K562 (cell line): ENCODE data around the gene PI4K2A. TPM values are rescaled to one million over a fixed set of nuclear protein-coding genes. Genes with fewer than 3 reads are reported as not detected.
A peak's percentile ranks its signal among the peaks of the same experiment; 100 is the strongest.

Experiments used
- ATAC-seq: fragments of 200-7000 bp; cut with Tn5 transposase; 3 replicates; pipeline ENCODE4 v1.9.1; 2020; ENCODE audit warnings: moderate library complexity
- BruUV-seq: library from RNA; stranded (reverse); fragments of 400-500 nt; replicated peaks from 2 replicates; lab custom pipeline; 2021; lab: Mats Ljungman, UMichigan
- CTCF ChIA-PET: fragments of 300-600 bp; formaldehyde crosslinking; extraction: SDS; loops from one replicate; lab custom pipeline; 2021; ENCODE audit warnings: low intra/inter-chr PET ratio; lab: Yijun Ruan, JAX
- POLR2A ChIA-PET: fragments of 300-600, 350-650 bp; sonication (Branson Sonifier 250); formaldehyde crosslinking; extraction: SDS; loops from one replicate; lab custom pipeline; 2021; ENCODE audit warnings: antibody characterized with exemption, inconsistent platforms; lab: Yijun Ruan, JAX
- DNase-seq, 4 experiments: peaks; one replicate each; pipeline versions ENCODE4 v3.0.0 to v3.0.0-alpha.2; 2011 to 2018; ENCODE audit warnings: low spot score in 3 of 4, mixed read lengths in 3 of 4; ENCODE audit errors: extremely low read depth in 1 of 4
- FAIRE-seq: peaks from 2 replicates; lab custom pipeline; 2011; peaks lifted over from hg19 to GRCh38; lab: Jason Lieb, UNC
- H2AFZ ChIP-seq: 2 replicates; pipeline ENCODE4 v1.6.0; 2011; ENCODE audit warnings: low read depth, low read length, control low read depth, inconsistent platforms
- H3K27ac ChIP-seq: fragments of 200-600 bp; 3 replicates; pipeline ENCODE4 v1.8.0; 2011; ENCODE audit warnings: low read depth, mild to moderate bottlenecking, control low read depth, inconsistent platforms, low read length, moderate library complexity, mixed read lengths; ENCODE audit errors: extremely low read depth
- H3K27me3 ChIP-seq, 2 experiments: fragments of 300-600 bp in 1 of 2; 2 replicates in 1 of 2; 3 replicates in 1 of 2; pipeline versions ENCODE4 v1.6.0 to v1.8.0; 2011; ENCODE audit warnings: inconsistent platforms in 2 of 2, low read length in 2 of 2, mild to moderate bottlenecking in 1 of 2, mixed read lengths in 1 of 2, moderate library complexity in 1 of 2; ENCODE audit not compliant: control insufficient read depth in 2 of 2, insufficient read depth in 2 of 2
- H3K36me3 ChIP-seq: fragments of 300-600 bp; 3 replicates; pipeline ENCODE4 v1.8.0; 2011; ENCODE audit warnings: mild to moderate bottlenecking, low read length, inconsistent platforms; ENCODE audit not compliant: control insufficient read depth, insufficient read depth
- H3K4me1 ChIP-seq, 2 experiments: fragments of 200-600 bp in 1 of 2; replicated peaks in 1 of 2; 2 replicates in 1 of 2; 3 replicates in 1 of 2; pipeline versions ENCODE4 v1.5.1 to v1.8.0; 2011; ENCODE audit warnings: inconsistent platforms in 2 of 2, low read length in 2 of 2, mild to moderate bottlenecking in 1 of 2, mixed read lengths in 1 of 2, moderate library complexity in 1 of 2; ENCODE audit not compliant: control insufficient read depth in 2 of 2, insufficient read depth in 2 of 2
- H3K4me2 ChIP-seq: 2 replicates; pipeline ENCODE4 v1.6.1; 2011; ENCODE audit warnings: low read length, control low read depth, inconsistent platforms, mixed read lengths; ENCODE audit not compliant: insufficient read depth
- H3K4me3 ChIP-seq: fragments of 200-600 bp; sonication (generic), shearing (Covaris generic); 2 replicates; pipeline ENCODE4 v1.5.1; 2016; ENCODE audit warnings: control low read depth, inconsistent platforms
- H3K79me2 ChIP-seq: fragments of 200-600 bp; 3 replicates; pipeline ENCODE4 v1.8.0; 2011; ENCODE audit warnings: low read length, inconsistent platforms; ENCODE audit not compliant: control insufficient read depth, insufficient read depth
- H3K9ac ChIP-seq, 2 experiments: 2 replicates each; pipeline versions ENCODE4 v1.6.0 to v1.6.1; 2011; ENCODE audit warnings: low read depth in 2 of 2, low read length in 2 of 2, control low read depth in 1 of 2, inconsistent platforms in 1 of 2, mild to moderate bottlenecking in 1 of 2, mixed read lengths in 1 of 2; ENCODE audit not compliant: insufficient read depth in 1 of 2
- H3K9me1 ChIP-seq: one replicate; pipeline ENCODE4 v1.6.0; 2011; ENCODE audit warnings: inconsistent platforms, mild to moderate bottlenecking, low read length, moderate library complexity; ENCODE audit not compliant: control insufficient read depth, insufficient read depth
- H3K9me3 ChIP-seq: replicated peaks from 2 replicates; pipeline ENCODE4 v1.5.1; 2011; ENCODE audit warnings: low read depth, low read length, inconsistent platforms; ENCODE audit not compliant: control insufficient read depth, insufficient read depth
- H4K20me1 ChIP-seq: replicated peaks from 2 replicates; pipeline ENCODE4 v1.6.1; 2011; ENCODE audit warnings: low read length, inconsistent platforms, mixed read lengths; ENCODE audit not compliant: control insufficient read depth, insufficient read depth
- E2F8 ChIP-seq: fragments of 450-650 bp; IDR thresholded peaks from 2 replicates; pipeline ENCODE4 v1.7.1; 2018; ENCODE audit warnings: mild to moderate bottlenecking, low read depth; ENCODE audit not compliant: partially characterized antibody
- ETS1 ChIP-seq: conservative IDR thresholded peaks from 2 replicates; pipeline ENCODE4 v1.6.1; 2011; ENCODE audit warnings: low read depth, mild to moderate bottlenecking, low read length; ENCODE audit not compliant: control insufficient read depth
- NBN ChIP-seq: fragments of 450-650 bp; IDR thresholded peaks from 2 replicates; pipeline ENCODE4 v1.6.1; 2016; ENCODE audit warnings: low read depth, mild to moderate bottlenecking
- POLR2B ChIP-seq: fragments of 450-650 bp; IDR thresholded peaks from 2 replicates; pipeline ENCODE4 v1.6.1; 2018; ENCODE audit warnings: low read depth; ENCODE audit not compliant: partially characterized antibody
- REST ChIP-seq, 2 experiments: fragments of 450-650 bp; formaldehyde crosslinking in 1 of 2; IDR thresholded peaks; 2 replicates each; pipeline versions ENCODE4 v1.4.0 to v1.6.1; 2014 to 2020; ENCODE audit warnings: mild to moderate bottlenecking in 2 of 2, borderline replicate concordance in 1 of 2, low read depth in 1 of 2
- SUPT5H ChIP-seq: fragments of 450-650 bp; IDR thresholded peaks from 2 replicates; pipeline ENCODE4 v1.6.1; 2016
- TARDBP ChIP-seq: fragments of 450-650 bp; IDR thresholded peaks from 2 replicates; pipeline ENCODE4 v1.6.1; 2016
- ZNF445 ChIP-seq: fragments of 250-450 bp; sonication (Bioruptor Pico); IDR thresholded peaks from 2 replicates; pipeline ENCODE4 v1.4.0; 2020; ENCODE audit warnings: low read depth, mild to moderate bottlenecking, moderate library complexity
- WGBS: fragments of 100-300 bp; shearing (Covaris generic); methylation state at CpG from one replicate; pipeline ENCODE4 v1.1.6; 2016; ENCODE audit warnings: low coverage, mixed read lengths; ENCODE audit not compliant: insufficient coverage; ENCODE audit errors: missing lambda C conversion rate; 5-methylcytosine and 5-hydroxymethylcytosine counted together
- in situ Hi-C: fragments of 300-500 bp; cut with MboI; formaldehyde crosslinking; loops from 4 replicates; pipeline ENCODE4 v1.15.0; 2018; ENCODE audit warnings: inconsistent platforms, mixed read lengths
- intact Hi-C: fragments of 100-400 bp; cut with micrococcal nuclease; formaldehyde crosslinking; loops from 2 replicates; pipeline ENCODE4 v1.14.2; 2022
- polyA plus RNA-seq, 8 experiments: library from polyadenylated mRNA; depleted of rRNA in 4 of 8; stranded (reverse) in 5 of 8; unstranded in 3 of 8; fragments of >200 nt; fragmentation: Nextera tagmentation in 2 of 8; fragmentation: Illumina TruSeq in 1 of 8; extraction: Ambion mirVana in 2 of 8; extraction: Trizol in 1 of 8; gene quantifications; 2 replicates each; pipeline versions ENCODE4 v1.2.1 to v1.2.3, GENCODE V29; 2011 to 2014; ENCODE audit warnings: inconsistent platforms in 1 of 8, missing spikeins in 1 of 8
- total RNA-seq, 7 experiments: library from RNA; depleted of rRNA in 6 of 7; stranded (reverse); fragments of >200 nt in 6 of 7; fragmentation: Illumina TruSeq in 2 of 7; extraction: Trizol in 2 of 7; gene quantifications; 2 replicates each; pipeline versions ENCODE4 v1.2.1 to v1.2.3, GENCODE V29; 2011 to 2021; ENCODE audit warnings: low replicate concordance in 1 of 7

PI4K2A gene
- total and polyA plus RNA-seq, 9 of the 15 experiments (the other 6 are each of a cell fraction or from before 2014, with no cell fraction given): 4.4 to 28.4 (median 16.5) TPM

GRCh38 chr10:97676770-97677581 is 36.5 kb downstream of the PI4K2A start:
- POLR2A ChIA-PET: interaction anchor here (0.6 to 1.3 kb wide), 4 partner anchors 10 to 229 kb away, joined by 3 to 7 read pairs (median 4); partner anchors contain the start of gene AVPI1
- H3K27ac ChIP-seq: no peak overlapping the region
- TF ChIP-seq TARDBP: no peak
- TF ChIP-seq ETS1: no peak
- TF ChIP-seq NBN: no peak
- TF ChIP-seq REST (IDR thresholded peaks at IDR 0.05; ENCODE audit: borderline replicate concordance): peak; percentile 48; the same call in 1 of the 2 replicates
- no peak for TF ChIP-seq REST (CRISPR knock-in tag; IDR thresholded peaks at IDR 0.05; ENCODE audit: low read depth)
- TF ChIP-seq E2F8: peak; percentile 22
- TF ChIP-seq ZNF445 (CRISPR knock-in tag): no peak
- TF ChIP-seq SUPT5H: peak; percentile 52; the same call in 1 of the 2 replicates
- TF ChIP-seq POLR2B: peak; percentile 35

More at GRCh38 chr10:97676770-97677581, 36.5 kb downstream of the PI4K2A start:
- CTCF ChIA-PET: interaction anchor here (1.7 kb wide), 1 partner anchor 54 kb away, joined by 19 read pairs; no protein-coding TSS in a partner anchor
- DNase-seq: peak; percentile 55 to 69 (median 60)
- in situ Hi-C loops: no loop called here
- Histone ChIP-seq H3K27me3 (no peaks in the 10 kb centered on the region), H3K36me3 (peaks cover 47% of the 10 kb centered on the region), H3K9me1 (no peaks in the 10 kb centered on the region), H3K79me2 (no peaks in the 10 kb centered on the region), H3K9ac (no peak overlapping the region), H3K4me1 (peaks cover 2 to 9% of the 10 kb centered on the region in 2 experiments; a peak in 3 of 5 replicates), H4K20me1 (no peaks in the 10 kb centered on the region), H3K4me3 (no peak overlapping the region), H2AFZ (no peak overlapping the region), H3K9me3 (no peaks in the 10 kb centered on the region), H3K4me2 (no peak overlapping the region)
- ATAC-seq: peak; percentile 89
- no TSS peak for BruUV-seq
- WGBS: 93% methylated on average over 2 of the region's 2 CpGs
- intact Hi-C loops: loop anchor here (2.0 kb wide), 2 partner anchors 24 to 54 kb away; no protein-coding TSS in a partner anchor
- peak; percentile 74 for FAIRE-seq
